Stomach smooth muscle (tissue), 2 donors: ENCODE data around the gene PRR29.

Source experiments
- H3K27ac ChIP-seq: one replicate; pipeline ENCODE4 v1.7.0; 2013; ENCODE audit warnings: mild to moderate bottlenecking, low read length, inconsistent platforms
- H3K27me3 ChIP-seq, 2 donors: one replicate each; pipeline ENCODE4 v1.7.0; 2013; ENCODE audit warnings: low read length in 2 of 2; ENCODE audit not compliant: insufficient read depth in 2 of 2, control insufficient read depth in 1 of 2
- H3K36me3 ChIP-seq, 2 donors: one replicate each; pipeline ENCODE4 v1.7.0; 2013; ENCODE audit warnings: low read length in 2 of 2; ENCODE audit not compliant: control insufficient read depth in 2 of 2, insufficient read depth in 2 of 2
- H3K4me1 ChIP-seq: one replicate; pipeline ENCODE4 v1.7.0; 2013; ENCODE audit warnings: low read length; ENCODE audit not compliant: control insufficient read depth, insufficient read depth
- H3K4me3 ChIP-seq, 2 donors: one replicate each; pipeline ENCODE4 v1.7.0; 2013; ENCODE audit warnings: low read length in 2 of 2
- H3K9ac ChIP-seq, 2 donors: one replicate each; pipeline ENCODE4 v1.7.0; 2013; ENCODE audit warnings: low read length in 2 of 2, mild to moderate bottlenecking in 1 of 2
- H3K9me3 ChIP-seq, 2 donors: one replicate each; pipeline ENCODE4 v1.7.0; 2013; ENCODE audit warnings: low read length in 2 of 2; ENCODE audit not compliant: control insufficient read depth in 2 of 2
- donor health status: healthy.
- donor health status: Pancreatic carcinoma.

Gene PRR29

DNA sequence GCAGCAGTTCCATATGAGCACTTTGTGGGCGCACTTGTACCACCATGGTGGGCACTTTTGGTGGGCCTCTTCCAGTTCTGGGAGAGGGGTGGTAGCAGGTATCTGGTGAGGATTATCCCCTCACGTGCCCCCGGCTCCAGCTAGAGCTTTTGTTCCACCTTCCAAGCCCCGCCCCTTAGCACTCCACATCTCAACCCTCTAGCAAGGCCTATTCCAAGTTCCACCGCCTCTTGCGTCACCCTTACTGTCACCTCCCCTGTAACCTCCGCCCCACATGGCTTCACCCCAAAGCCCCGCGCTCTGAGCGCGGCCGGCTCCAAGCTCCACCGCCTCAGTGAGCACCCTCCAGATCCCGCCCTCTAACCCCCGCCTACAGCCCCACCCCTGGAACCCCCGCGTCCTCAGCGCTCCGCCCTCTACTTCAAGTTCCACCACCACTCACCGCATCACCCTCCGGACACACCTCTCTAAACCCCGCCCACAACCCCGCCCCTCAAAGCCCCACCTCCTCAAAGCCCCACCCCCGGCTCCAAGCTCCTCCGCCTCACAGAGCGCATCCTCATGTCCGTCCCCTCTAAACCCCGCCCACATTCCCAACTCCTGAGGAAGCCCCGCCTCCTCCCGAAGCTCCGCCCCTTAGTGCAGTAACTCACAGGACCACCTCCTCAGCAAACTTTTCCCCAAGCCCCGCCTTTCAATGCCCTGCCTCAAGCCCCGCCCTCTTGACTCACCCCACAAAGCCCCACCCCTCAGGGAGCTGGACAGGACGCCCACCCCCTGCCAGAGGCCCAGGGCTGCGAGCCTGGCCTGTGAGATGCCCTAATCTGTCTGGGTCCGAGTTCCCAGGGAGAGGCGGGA, 36.6 kb upstream of the PRR29 start:
- peaks cover 2% of the 10 kb centered on the region for H3K4me1 ChIP-seq
- no peak overlapping the region for H3K27ac ChIP-seq
- no peak overlapping the region for H3K9ac ChIP-seq
- no peaks in the 10 kb centered on the region for H3K9me3 ChIP-seq
- no peak overlapping the region for H3K4me3 ChIP-seq
- no peaks in the 10 kb centered on the region for H3K36me3 ChIP-seq
- peaks cover 2 to 6% of the 10 kb centered on the region in 2 donors for H3K27me3 ChIP-seq

DNA sequence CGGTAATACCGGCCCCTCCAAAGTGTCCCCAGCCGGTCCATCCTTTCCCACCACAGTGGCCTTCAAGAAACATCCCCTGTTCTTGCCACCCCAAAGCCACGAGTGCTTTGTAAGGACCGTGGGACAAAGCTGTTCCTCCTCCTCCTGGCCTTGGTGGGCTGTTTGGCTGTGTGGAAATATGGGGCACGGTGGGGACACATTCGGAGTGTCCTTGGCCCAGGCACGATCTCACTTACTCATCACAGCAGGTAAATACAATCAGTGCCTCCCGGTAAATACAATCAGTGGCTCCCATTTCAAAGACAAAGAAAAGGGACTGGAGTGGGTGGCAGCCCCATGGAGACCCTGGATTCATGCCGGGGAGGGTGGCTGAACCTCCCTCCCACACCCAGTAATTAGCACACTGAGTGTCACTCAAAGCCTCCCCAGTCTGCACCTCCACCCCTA, 35.8 kb upstream of the PRR29 start:
- Histone ChIP-seq H3K9me3 (no peaks in the 10 kb centered on the region), H3K36me3 (no peaks in the 10 kb centered on the region), H3K4me3 (no peak overlapping the region), H3K27ac (no peak overlapping the region), H3K27me3 (peaks cover 2 to 6% of the 10 kb centered on the region in 2 donors), H3K9ac (no peak overlapping the region), H3K4me1 (peaks cover 2% of the 10 kb centered on the region)

DNA sequence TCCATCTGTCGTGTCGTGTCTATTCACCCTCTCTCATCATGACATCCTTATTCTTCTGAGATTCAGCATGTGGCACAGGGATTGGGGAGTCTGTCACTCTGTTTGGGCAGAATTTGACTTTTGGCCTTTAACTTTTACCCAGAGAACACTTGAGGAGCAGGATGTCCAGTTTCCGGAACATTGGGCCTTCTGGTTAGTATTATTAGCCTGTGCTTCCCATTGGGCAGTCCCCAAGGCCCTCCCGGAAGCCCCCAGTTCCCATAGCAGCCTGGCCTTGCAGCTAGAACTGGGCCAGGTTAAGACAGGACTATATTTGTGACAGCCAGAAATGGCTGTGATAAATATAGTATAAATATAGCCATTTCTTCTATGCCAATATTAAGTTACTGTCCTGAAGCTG, 35.0 kb upstream of the PRR29 start:
- H3K4me1 ChIP-seq = peaks cover 2% of the 10 kb centered on the region
- no peaks in the 10 kb centered on the region for H3K9me3 ChIP-seq
- H3K27me3 ChIP-seq = peaks cover 2 to 6% of the 10 kb centered on the region in 2 donors
- H3K4me3 ChIP-seq = no peak overlapping the region
- no peaks in the 10 kb centered on the region for H3K36me3 ChIP-seq
- H3K9ac ChIP-seq = no peak overlapping the region
- H3K27ac ChIP-seq = no peak overlapping the region

DNA sequence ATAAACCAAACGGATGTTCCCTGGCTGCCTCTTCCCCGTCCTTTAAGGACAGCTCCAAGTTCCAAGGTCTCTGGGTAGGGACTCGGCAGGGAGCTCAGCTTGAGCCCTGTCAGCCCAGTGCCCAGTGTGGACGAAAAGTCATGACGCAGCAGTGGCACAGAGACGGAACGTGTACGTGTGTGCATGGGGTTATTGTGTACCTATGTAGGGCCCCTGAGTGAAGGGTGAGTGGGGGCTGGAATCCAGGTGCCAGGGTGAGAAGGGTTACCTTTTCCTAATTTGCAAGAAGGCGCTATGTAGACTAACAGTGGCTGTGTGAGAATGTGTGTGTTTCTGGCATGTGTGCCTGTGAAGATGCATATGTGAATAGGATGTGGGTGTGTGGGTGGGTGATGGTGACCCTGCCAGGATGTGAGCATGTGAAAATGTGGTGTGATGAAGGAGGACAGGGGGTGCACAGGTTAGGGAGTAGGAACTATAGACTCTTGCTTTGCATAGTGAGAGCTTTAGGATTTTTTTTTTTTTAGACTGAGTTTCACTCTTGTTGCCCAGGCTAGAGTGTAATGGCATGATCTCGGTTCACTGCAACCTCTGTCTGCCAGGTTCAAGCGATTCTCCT, 31.4 kb upstream of the PRR29 start:
- Histone ChIP-seq H3K36me3 (no peaks in the 10 kb centered on the region), H3K4me1 (peaks cover 2% of the 10 kb centered on the region), H3K9me3 (no peaks in the 10 kb centered on the region), H3K4me3 (no peak overlapping the region), H3K27ac (no peak overlapping the region), H3K27me3 (no peaks in the 10 kb centered on the region), H3K9ac (no peak overlapping the region)

DNA sequence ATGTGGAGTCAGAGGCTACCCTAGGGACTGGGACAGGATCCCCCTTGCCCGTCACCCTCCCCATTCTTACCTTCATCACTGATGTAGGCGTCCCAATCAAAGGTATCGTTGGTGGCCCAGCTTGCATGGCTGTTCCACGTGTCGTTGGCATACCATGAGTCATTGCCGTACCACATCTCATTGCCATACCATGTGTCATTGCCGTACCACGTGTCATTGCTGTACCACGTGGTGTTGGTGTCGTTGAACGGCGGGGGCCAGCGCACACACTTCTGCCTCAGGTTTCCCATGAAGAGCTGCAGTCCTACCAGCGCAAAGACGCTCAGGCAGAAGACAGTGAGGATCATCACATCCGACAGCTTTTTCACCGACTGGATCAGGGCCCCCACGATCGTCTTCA, 30.2 kb upstream of the PRR29 start:
- Histone ChIP-seq H3K9ac (no peak overlapping the region), H3K27me3 (no peaks in the 10 kb centered on the region), H3K36me3 (no peaks in the 10 kb centered on the region), H3K4me1 (peaks cover 2% of the 10 kb centered on the region), H3K4me3 (no peak overlapping the region), H3K9me3 (no peaks in the 10 kb centered on the region), H3K27ac (no peak overlapping the region)

DNA sequence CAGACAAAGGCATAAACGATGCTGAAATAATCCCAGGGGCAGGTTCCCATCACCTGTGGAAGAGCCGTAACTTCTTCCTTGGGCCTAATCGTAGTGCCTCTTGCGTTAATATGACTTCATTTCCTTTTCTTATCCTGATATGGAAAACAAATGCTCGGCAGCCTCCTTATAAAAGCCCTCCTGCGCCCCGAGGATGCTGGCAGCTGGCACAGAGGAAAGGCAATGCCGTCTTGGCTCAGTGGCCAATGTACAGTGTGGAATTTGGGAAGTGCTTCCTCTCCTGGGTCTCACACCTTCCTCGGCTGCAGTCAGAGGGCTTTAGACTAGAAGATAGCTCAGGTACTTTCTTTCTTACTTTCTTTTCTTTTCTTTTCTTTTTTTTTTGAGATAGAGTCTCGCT, 28.9 kb upstream of the PRR29 start:
- Histone ChIP-seq H3K27ac (no peak overlapping the region), H3K4me3 (no peak overlapping the region), H3K4me1 (no peaks in the 10 kb centered on the region), H3K36me3 (no peaks in the 10 kb centered on the region), H3K9ac (no peak overlapping the region), H3K9me3 (no peaks in the 10 kb centered on the region), H3K27me3 (no peaks in the 10 kb centered on the region)

DNA sequence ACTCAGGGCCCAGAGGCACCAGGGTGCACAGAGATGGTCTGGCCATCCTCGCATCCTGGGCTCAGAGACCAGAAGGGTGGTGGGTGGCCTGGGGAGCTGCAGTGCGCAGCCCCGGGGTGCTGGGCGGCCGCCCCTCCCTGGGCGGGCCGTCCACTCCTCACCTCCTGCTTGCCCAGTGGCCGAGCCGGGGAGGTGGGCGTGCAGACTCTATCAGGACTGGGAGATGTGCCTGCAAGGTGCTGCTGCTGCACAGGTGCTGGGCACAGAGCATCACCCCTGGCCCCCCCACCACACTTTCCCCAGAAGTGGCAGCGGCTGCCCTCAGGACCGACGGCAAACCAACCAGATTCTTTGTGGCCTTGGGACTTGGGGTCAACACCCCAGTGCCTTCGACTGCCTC, 25.4 kb upstream of the PRR29 start, which contains the start of gene SCN4A:
SCN4A (minus strand) TSS at position 123 of the 400 bp plus-strand sequence; CDS start at position 46, 77 bp downstream.
- Histone ChIP-seq H3K9ac (no peak within 1 kb of the TSS), H3K27ac (no peak within 1 kb of the TSS), H3K4me1 (no peaks in the 10 kb centered on the region)

DNA sequence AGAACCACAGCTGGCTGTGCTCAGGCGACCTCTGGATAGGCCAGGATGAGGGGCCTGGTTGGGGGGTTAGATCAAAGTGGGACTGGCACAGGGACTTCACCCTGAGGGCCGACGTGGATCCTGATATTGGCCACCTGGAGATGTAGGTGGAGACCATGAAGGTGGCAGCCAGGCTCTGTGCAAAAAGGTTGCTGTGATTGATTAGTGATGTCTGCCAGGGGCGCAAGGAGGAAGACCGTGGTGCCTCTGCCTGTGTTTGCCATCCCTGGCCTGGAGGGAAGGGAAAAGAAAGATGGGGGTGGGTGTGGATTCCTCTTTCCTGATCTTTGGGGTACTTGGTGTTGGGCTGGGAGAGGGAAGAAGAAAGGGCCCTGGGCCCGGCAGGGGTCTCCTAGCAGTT, 24.9 kb upstream of the PRR29 start:
- Histone ChIP-seq H3K27me3 (peaks cover 2% of the 10 kb centered on the region in 2 donors), H3K4me3 (no peak overlapping the region), H3K9me3 (no peaks in the 10 kb centered on the region), H3K27ac (no peak overlapping the region), H3K36me3 (no peaks in the 10 kb centered on the region), H3K9ac (no peak overlapping the region), H3K4me1 (no peaks in the 10 kb centered on the region)

More for the DNA sequence above, 25.4 kb upstream of the PRR29 start, which contains the start of gene SCN4A:
- Histone ChIP-seq H3K27me3 (peaks cover 2% of the 10 kb centered on the region in 2 donors), H3K4me3 (no peak within 1 kb of the TSS), H3K9me3 (no peaks in the 10 kb centered on the region), H3K36me3 (no peaks in the 10 kb centered on the region)

DNA sequence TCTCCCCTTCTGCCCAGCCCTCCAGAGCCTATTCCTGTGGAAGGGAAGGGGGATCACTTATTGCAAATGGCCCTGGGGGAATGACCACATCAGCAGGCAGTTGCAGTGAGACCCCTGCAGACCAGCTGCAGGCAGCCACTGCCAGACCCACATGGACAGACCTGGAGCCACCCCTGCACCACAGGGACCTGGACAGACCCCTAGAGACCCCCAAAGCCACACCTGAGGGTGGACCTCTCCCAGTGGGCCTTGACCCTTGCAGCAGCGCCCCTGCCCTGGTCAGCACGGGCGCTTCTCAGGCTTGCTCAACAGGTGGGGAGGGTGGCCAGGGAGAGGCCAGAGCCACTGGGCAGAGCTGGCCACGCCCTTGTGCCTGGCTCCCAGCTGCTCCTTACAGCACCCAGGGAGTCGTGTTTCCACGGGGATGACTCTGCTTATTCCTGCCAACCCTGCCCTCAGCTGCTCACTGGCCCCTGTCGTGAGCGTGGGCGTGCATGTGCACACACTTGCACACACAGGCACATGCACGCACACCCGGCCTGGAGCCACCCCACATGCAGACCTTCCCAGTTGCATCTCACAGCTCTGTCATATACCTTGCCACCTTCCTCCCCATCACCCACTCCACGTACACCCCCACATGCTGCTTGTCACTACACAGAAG, 24.1 kb upstream of the PRR29 start:
- Histone ChIP-seq H3K27me3 (peaks cover 2% of the 10 kb centered on the region in 2 donors), H3K27ac (no peak overlapping the region), H3K4me3 (no peak overlapping the region), H3K9me3 (no peaks in the 10 kb centered on the region), H3K9ac (no peak overlapping the region), H3K4me1 (peaks cover 3% of the 10 kb centered on the region), H3K36me3 (no peaks in the 10 kb centered on the region)

DNA sequence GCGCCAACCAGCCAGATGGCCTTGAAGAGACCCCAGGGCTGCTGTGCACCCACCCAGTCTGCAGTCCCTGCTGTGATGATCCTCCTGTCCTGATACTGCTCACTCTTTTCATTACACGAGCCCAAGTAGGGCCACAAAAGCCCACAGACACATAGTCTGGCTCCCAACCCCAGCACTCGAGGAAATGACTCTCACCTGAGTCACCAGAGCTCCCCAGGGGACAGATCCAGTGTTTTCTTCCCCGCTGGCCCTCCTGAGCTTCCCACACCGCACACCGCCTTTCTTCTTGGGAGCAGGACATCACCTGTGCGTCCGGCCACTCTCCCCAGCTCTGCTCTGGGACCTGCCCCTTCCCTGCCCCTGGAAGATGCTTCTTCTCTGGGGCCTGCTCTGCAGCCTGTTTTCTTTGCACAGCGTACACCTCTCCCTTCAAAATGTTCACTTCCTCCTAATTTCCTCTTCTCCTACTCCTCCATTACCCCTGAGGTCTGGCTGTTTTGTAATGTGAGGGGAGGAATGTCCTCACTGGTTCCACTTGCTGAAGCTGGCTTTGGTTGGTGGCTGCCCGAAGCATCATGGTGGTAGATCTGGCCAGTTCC, 23.5 kb upstream of the PRR29 start:
- Histone ChIP-seq H3K36me3 (no peaks in the 10 kb centered on the region), H3K9ac (no peak overlapping the region), H3K4me1 (peaks cover 3% of the 10 kb centered on the region), H3K4me3 (no peak overlapping the region), H3K27ac (no peak overlapping the region), H3K27me3 (peaks cover 2% of the 10 kb centered on the region in 2 donors), H3K9me3 (no peaks in the 10 kb centered on the region)
